Effector CD4-positive, alpha-beta T cell (primary cell): ENCODE results near the gene FOXL2NB. TPM values are rescaled to one million over a fixed set of nuclear protein-coding genes. Genes with fewer than 3 reads are reported as not detected.
"Not testable (repeated sequence)": the region's sequence is repeated elsewhere in the genome, so short reads cannot be mapped to it uniquely, and the experiment has no call there.

Experiments used
- DNase-seq: peaks from one replicate; pipeline ENCODE4 v3.0.0-alpha.2; 2020
- total RNA-seq: gene quantifications from one replicate; lab custom pipeline; 2026; lab: John Stamatoyannopoulos, UW

FOXL2NB gene
- not detected for total RNA-seq

DNA sequence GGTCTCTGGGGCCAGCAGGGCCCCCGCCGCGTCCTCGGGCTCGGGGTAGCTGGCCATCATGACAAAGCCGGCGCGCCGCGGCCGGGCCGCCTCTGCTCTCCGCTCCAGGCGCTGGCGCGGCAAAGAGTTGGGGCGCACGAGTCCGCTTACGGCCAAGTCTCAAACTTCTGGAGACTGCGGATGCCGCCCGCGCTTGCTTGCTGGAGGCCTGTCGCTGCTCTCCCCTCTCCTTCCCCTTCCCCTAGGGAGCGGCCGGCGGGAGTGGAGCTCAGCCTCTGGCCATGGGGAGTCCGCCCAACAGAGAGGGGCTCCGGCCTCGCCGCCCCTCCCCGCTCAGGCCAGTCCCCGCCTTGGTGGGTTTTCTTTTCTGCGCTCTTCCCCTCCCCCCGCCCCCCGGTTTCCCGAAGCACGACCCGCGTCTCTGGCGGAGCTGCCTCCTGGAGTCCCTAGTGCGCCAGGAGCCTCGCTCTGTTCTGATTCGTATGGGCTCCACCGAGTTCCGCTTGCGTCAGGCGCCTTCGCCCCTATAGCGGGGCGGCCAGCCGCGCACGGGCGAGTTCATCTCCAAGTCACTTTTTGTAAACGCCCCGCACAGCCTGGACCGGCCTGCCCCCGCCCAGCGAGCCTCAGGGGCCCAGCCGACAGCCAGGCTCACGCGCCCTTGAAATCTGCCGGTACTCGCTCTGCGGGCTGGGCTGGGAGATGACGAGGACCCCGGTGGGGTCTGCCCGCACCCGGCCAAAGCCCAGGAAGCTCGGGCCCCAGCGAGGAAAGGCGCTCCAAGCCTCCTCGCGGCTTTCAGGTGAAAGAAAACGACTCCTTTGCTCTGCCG lies at the start of gene FOXL2NB, which contains the start of gene FOXL2:
TSS of gene FOXL2NB (plus strand) at position 555 of the 832 bp plus-strand sequence. CDS start at position 703, 148 bp downstream.
TSS of gene FOXL2 (minus strand) at position 475 of the 832 bp plus-strand sequence. CDS start at position 60, 415 bp downstream.
- no peak for DNase-seq

DNA sequence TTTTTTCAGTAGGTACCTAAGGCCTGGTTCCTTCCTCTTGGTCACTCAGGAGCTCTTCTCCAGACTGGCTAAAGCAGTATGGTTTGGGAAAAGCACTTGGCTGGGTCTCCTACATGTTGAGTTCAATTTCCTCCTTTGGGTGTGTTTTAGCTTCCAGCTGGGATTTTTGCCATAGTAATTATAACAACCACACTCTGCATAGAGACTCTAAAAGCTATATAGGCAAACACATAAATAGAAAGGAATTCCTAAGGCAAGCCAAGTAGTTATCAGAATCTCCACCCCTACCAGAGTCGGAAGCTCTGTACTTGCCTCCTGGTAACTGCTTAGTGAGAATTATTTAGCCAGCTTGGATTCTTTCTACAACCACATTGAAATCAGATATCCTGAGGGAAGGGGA lies 48.7 kb upstream of the FOXL2NB start:
- no peak for DNase-seq

DNA sequence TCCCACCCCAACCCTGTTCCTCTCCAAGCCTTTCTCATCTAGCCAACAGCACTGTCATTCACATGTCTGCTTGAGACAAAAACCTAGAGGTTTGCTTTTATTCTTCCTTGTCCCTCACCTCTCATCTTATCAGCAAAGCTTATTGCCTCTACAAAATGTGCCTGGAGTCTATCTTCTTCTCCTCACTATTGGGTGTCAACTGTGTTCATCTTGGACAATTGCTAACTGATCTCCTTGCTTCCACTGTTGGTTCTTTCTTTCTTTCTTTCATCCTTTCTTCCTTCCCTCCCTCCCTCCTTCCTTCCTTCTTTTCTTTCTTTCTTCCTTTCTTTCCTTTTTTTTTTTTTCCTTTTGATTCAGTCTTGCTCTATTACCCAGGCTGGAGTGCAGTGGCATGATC lies 48.3 kb upstream of the FOXL2NB start:
- DNase-seq: no peak

DNA sequence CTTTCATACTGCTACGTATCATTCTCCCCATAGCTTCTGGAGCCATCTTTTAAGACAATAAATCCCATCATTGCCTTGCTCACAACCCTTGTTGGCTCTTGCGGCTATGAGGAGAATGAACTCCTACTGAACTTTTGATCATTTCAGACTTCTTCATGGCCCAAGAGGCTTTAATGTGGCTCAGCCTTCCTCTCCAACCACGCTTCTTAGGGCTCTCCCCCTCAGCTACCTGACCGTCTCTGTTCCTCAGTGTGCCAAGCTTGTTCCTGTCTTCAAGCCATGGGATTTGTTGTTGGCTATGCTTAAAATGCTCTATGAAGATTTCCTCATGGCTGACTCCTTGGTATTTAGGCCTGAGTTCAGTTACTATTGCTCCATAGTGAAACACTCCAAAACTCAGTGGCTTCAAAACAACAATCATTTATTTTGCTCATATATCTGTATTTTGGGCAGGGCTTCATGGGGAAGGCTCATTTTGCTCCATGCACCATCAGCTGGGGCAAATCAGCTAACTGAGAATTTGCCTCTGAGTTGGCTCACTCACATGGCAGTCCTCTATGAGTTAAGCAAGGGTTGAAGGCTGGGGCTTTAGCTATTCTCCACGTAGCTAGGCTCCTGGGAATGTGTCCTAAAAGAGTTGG lies 47.5 kb upstream of the FOXL2NB start:
- DNase-seq: no peak

DNA sequence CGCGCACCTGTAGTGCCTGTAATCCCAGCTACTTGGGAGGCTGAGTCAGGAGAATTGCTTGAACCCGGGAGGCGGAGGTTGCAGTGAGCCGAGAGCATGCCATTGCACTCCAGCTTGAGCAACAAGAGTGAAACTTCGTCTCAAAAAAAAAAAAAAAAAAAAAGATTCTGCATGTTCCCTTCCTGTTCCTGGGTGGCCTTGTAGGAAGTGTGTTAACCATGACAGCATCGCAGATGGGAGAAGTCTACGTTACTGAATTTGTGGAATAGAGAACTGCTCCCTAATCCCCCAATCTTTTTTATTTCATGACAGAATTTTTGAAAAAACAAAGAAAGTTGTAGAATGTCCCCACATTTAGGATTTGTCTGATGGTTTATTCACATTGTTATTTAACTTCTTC lies 45.5 kb upstream of the FOXL2NB start:
- no peak for DNase-seq

DNA sequence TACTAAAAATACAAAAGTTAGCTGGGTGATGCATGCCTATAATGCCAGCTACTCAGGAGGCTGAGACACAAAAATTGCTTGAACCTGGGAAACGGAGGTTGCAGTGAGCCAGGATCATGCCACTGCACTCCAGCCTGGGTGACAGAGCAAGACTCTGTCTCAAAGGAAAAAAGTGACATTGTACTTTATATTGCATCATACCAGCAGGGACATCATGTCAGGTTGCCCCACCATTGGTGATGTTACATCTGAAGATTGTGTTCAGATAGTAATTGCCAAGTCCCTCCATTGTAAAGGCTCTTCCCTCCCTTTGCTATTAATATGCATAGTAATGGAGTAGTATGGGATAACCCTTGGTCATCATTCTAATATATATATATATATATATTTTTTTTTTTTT lies 44.8 kb upstream of the FOXL2NB start:
- DNase-seq: no peak

DNA sequence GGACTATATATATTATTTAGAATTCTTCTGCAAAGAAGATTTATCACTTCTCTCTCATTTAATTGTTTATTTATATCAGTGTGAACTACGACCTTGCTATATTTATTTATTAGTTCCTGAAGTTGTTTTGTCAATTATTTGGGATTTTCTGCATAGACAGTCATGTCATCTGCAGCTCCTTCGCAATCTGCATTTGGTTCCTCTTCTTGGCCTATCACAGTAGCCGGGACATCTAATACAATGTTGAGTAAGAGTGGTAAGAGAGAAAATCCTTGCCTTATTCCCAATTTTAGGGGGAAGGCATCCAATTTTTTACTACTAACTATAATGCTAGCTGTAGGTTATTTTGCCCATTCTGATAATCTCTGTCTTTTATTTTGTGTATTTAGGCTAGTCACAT lies 39.5 kb upstream of the FOXL2NB start:
- DNase-seq: no peak

DNA sequence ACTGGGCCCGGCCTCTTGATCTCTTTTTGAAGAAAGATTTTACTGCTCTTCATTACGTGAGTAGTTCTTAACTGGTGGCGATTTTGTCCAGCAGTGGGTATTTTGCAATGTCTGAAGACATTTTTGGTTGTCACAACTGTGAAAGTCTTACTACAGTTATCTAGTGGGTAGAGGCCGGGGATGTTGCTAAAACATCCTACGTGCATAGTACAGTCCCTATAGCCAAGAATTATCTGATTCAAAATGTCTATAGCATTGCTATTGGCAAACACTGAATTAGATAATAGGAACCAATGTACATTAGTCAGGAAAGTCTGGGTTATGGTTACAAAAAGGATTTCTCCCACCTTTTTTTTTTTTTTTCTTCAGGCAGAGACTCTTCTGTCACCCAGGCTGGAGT lies 38.2 kb upstream of the FOXL2NB start:
- DNase-seq: no peak

DNA sequence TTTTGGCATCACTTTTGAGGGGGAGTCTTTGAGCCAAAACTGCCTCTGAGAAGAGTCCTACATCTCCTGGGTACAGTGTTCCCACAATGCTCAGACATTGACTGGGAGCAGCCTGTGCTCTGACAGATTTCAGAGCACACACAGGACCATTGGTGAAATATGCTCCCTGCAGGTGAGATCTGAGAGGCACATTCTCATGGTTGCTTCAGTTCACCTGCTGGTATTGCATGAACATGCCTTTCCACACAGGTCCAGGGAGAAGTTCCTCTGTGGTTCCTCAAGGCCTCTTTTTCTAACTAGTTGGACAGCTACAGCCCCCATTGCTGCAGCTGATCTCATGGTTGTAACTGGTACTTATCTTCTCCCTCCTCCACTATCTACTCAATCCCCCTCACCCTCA lies 37.1 kb upstream of the FOXL2NB start:
- DNase-seq: no peak

DNA sequence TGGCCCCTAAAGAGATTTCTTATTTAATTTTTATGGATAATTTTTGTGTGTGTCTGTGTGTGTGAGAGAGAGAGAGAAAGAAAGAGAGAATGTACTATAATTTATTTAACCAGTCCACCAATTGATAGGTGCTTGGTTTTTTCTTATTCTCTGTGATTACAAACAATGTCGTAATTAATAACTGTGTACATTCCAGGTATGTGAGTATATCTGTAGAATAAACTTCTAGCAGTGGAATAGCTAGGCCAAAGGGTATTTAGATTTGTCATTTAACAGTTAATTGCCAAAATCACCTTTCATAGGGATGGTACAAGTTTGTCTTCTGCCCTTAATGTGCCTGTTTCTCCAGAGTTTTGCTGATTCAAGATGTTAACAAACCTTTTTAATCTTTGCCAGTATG lies 35.4 kb upstream of the FOXL2NB start:
- no peak for DNase-seq

DNA sequence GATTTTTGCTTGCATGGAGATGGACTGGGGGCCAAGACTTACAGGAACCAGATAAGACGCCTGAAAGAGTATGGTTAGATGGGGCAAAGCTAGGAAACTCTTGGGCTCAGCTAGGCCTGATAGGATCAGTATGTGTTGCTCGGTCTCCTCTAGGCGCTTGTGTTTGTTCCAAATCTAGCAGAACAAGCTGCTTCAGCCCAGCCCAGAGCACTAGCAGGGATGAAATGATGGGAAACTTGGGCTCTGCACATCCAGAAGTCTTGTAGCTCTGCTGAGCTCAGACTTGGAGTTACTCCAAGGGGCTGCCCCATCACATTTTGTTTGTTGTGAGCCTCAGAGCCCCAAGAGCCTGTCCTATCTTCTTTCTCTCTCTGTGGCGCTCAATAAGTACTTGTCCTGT lies 34.8 kb upstream of the FOXL2NB start:
- no peak for DNase-seq

DNA sequence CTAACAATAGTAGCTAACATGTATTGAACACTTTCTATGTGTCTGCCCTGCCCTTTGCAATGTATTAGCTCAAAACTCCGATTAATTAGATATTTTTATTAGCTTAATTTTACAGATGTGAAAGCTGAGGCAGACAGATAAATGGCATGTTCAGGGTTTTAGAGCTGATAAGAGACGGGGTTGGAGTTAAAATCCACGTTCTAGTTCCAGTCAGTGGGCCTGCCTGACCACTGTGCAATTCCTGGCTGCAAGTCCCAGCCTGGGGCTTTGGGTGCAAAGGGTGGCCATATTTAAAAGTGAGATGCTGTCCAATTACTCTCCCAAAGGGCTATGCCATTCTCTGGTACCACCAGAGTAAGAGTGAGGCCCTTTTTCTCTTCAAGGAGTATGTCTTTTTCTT lies 33.3 kb upstream of the FOXL2NB start:
- DNase-seq: no peak

DNA sequence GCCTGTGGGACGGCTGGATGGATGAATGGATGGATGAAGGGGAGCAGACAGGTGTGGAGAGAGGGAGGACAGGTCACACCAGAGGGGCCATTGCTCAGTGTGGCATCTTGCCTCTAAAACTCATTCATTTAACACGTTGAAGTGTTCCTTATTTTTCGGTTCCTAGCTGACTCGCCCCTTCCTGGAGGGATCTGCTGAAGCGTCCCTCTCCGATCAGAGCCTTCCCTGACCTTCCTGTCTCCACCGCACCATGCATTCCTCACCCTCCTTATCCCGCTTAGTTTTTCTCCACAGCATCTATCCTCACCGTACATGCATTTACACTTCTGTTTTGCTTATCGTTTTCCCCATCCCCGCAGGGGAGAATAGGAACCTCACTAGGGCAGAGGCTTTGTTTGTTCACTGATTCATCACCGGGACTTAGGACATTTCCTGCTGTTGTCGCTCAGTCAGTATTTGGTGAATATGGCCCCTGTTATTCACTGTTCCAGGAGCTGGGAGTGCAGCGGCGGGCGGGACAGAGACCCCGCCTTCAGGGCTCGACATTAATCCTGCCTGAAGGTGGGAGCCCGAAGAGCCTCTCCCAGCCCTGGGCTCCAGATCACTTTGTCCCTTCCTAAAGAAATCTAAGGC lies 32.0 kb upstream of the FOXL2NB start:
- DNase-seq: no peak

DNA sequence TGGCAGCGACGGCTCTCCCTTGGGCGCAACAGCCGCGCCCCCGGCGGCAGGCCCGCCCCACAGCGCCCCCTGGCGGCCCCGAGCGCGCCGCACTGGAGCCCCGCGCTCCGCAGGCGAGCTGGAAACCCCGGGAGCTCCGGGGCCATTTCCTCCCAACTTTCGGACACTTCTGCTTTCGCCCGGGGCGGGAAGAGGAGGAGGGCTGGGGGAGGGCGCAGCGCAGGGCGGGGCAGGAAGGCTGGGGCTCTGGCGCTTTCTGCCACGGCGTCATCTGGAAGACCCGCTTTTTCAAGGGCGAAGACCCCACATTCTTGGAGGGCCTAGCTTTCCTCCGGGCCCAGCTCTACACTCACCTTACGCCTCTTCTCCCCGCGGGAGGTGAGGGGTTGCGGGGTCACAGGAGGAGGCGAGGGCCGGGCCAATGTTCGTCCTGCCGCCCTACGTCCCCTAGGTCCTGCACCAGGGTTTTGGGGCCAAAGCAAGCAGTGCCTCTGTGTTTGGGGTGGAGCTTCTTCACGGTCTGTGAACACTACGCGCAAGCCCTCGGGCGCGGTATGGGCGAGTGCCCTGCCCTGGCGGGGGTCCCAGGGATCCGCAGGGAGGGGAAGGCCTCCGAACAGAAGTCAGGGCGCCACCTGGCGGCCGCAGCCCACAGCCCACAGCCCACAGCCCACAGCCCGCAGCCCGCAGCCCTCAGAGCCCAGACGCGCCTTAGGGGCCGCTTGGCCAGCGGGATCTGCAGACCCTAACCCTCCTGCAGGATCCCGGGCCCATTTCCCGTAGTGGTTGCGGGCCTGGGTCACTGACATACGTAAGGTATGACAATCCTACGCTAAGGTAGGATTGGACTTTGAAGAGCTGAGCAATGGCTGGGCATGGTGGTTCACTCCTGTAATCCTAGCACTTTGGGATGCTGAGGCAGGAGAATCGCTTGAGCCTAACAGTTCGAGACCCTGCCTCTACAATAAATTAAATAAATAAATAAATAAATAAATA lies 31.2 kb upstream of the FOXL2NB start:
- DNase-seq: peak; percentile 70

DNA sequence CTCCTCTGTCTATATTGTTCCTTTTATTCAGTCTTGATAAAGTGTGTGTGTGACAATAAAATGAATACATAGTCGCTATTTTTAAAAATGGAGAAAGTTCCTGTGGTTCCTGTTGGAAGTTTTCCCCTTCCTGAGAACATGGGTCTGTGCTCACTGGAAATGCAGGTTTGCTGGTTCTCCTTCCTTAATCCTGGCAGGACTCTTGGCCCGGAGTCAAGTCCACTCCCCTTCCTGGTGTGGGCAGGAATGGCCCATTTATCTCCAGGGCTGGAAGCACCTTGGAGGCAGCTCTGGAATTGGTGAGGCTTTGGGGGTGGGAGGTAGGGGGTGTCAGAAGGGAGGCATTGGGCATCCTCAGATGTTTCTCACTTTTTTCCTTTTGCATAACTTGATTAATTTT lies 30.2 kb upstream of the FOXL2NB start:
- no peak for DNase-seq

DNA sequence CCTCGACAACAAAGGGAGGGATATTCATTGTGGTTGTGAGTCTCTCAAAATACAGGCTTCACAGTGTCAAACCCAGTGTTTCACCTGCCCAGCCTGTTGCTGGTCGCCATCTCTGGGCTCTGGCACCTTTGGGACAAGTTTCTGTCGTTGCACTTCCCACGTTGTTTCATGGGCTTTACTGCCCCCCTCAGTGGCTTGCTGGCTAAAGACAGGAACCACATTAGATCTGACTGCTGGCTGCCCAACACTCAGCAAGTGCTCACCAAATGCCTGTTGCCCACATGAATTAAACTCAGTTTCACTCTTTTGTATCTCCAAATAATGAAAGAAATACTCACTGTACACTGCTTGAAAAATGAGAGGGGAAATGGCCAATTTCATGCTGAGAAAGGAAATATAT lies 27.7 kb upstream of the FOXL2NB start:
- DNase-seq: no peak

DNA sequence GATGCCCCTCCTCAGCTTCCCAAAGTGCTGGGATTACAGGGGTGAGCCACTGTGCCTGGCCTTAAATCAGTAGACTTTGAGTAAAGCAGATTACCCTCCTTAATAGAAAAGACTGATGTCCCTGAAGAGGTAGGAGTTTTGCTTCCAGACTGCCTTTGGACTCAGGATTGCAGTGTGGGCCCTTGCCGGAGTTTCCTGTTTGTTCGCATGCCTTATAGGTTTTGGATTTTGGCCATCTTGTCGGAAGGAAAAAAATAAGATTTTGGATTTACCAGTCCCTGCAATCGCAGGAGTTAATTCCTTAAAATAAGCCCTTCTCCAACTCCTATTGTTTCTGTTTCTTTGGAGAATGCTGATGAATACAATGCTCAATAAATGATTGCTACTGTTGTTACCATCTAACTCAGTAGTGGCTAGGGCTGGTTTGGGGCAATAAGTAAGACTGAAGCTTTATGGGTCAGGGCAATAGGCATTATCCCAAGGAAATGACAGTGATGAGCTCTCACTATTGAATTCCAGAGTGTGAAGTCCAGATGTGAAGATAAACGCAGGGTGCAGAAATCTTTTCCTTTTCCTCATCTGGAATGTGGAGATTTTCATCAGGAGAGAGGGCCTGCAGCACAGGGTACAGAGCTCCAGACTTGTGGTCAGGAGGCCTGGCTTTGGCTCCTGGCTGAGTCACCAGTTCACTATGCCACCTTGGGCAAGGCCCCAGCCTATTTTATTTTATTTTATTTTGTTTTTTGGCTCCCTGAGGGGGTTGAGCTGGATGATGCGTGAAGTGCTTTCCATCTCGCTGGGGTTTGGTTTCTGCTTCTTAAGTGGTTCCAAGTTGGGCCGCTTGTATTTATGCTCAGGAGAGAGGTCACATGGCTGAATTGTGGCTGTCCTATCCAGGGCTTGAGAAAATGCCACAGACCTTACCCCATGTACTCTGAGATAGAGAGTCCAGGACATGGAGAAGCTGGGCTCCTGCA lies 25.4 kb upstream of the FOXL2NB start:
- no peak for DNase-seq

DNA sequence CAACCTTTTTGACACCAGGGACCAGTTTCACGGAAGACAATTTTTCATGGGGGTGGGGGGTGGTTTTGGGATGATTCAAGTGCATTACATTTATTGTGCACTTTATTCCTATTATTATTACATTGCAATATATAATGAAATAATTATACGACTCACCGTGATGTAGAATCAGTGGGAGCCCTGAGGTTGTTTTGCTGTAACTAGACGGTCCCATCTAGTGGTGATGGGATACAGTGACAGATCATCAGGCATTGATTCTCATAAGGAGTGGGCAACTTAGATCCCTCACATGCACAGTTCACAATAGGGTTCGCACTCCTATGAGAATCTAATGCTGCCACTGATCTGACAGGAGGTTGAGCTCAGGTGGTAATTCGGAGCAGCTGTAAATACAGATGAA lies 24.6 kb upstream of the FOXL2NB start:
- not testable (repeated sequence) for DNase-seq

DNA sequence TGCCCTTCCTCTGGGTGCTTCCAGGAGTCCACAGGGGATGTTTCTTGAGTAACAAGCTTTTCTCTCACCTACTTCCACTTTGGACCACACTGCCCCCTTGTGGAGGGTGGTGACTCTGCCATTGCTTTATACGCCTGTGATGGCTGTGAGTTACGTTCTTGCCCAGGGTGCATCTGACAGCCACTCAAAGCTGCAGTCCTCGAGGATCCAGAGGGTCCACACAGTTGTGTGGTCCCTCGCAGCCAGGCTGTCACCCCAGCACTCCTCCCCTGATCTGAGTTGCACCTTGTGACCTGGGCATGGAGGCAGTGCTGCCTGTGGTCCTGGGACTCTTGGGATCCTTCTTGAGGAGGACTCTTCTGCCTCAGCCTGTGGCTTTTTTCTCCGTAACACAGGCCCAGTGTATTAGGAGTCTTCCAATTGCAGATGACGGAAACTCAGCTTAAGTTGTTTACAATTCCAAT lies 23.5 kb upstream of the FOXL2NB start:
- peak; percentile 82 for DNase-seq

DNA sequence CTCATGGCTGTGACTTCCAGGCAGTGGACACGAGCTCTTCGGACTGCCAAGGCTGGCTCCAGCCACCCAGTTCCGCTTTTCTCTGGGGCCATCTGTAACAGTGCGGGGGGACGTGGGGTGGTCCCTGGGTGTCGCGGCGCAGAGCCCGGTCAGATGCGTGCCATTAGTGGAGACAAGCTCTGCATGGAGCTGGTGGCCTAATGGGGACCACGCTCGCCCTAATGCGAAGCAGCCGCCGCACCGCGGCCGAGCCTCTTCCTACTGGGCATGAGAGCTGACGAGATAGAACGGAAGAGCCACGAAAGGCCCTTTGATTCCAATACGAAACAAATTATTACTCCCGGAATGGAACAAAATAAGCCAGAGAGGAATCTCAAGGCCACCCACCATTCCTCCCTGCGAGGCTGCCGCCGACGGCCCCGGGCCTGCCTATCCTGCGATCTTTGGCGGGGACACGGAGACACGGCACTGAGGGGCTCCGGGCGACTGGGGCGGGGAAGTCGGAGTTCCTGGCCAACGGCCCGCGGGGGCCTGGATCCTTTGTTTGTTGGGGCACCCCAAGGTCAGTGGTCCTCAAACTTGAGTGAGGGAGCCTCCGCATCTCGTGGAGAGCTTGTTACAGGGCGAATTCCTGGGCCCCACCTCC lies 18.2 kb upstream of the FOXL2NB start:
- DNase-seq: no peak
